Measurements from ENCODE around the gene CDH5.
"Not testable (repeated sequence)": the region's sequence is repeated elsewhere in the genome, so short reads cannot be mapped to it uniquely, and the experiment has no call there.

CDH5 gene

GRCh38 chr16:66366433-66367299, at the start of gene CDH5:
Gene CDH5 (plus strand): TSS chr16:66366691. CDS start chr16:66379338, 12,647 bp downstream.
- no peak for DNase-seq

GRCh38 chr16:66318505-66318904, 48.0 kb upstream of the CDH5 start:
- DNase-seq = no peak

GRCh38 chr16:66320774-66321173, 45.7 kb upstream of the CDH5 start:
- DNase-seq = no peak

GRCh38 chr16:66322174-66322573, 44.3 kb upstream of the CDH5 start:
- DNase-seq = no peak

- DNase-seq = no peak
These were observed 41.5 kb upstream of the CDH5 start for GRCh38 chr16:66324815-66325515.

- no peak for DNase-seq
These were observed 40.6 kb upstream of the CDH5 start for GRCh38 chr16:66325717-66326376.

GRCh38 chr16:66326991-66327513, 39.4 kb upstream of the CDH5 start:
- DNase-seq = no peak

GRCh38 chr16:66328282-66328681, 38.2 kb upstream of the CDH5 start:
- no peak for DNase-seq

GRCh38 chr16:66331464-66331863, 35.0 kb upstream of the CDH5 start:
- not testable (repeated sequence) for DNase-seq

- DNase-seq = no peak
These were observed 33.6 kb upstream of the CDH5 start for GRCh38 chr16:66332634-66333610.

GRCh38 chr16:66334853-66335574, 31.5 kb upstream of the CDH5 start:
- no peak for DNase-seq

GRCh38 chr16:66335704-66336329, 30.7 kb upstream of the CDH5 start:
- DNase-seq = no peak

GRCh38 chr16:66337463-66338188, 28.9 kb upstream of the CDH5 start:
- no peak for DNase-seq

GRCh38 chr16:66342294-66342900, 24.1 kb upstream of the CDH5 start:
- peak; percentile 60 for DNase-seq

- no peak for DNase-seq
These were observed 21.9 kb upstream of the CDH5 start for GRCh38 chr16:66344533-66345145.

GRCh38 chr16:66346221-66346620, 20.3 kb upstream of the CDH5 start:
- no peak for DNase-seq

GRCh38 chr16:66352304-66352703, 14.2 kb upstream of the CDH5 start:
- no peak for DNase-seq

GRCh38 chr16:66353055-66353454, 13.4 kb upstream of the CDH5 start:
- no peak for DNase-seq

Measured in activated CD8-positive, alpha-beta memory T cell treated with anti-CD3 and anti-CD28 coated beads for 24 hours (primary cell).